Measurements from ENCODE around the gene RCCD1. TPM values are rescaled to one million over a fixed set of nuclear protein-coding genes. Genes with fewer than 3 reads are reported as not detected.

Gene RCCD1
- total RNA-seq, 2 experiments from 2014 or later = 28.9 to 37.4 TPM

DNA sequence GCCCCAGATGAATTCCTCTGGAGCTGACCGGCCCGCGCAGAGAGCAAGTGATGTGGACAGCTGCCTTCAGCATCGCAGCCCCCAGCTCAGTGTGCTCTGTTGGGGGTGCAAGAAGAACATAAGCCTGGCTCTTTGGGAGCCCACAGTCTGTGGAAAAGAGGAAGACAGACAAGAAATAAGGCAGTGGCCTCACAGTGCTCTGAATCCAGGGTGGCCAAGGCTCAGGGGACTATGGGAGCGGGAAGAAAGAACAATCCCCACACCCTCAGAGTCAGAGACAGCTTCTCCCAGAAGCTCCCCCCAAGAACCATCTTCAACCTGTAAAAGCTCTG is 22.1 kb upstream of the RCCD1 start:
- H3K9me3 Mint-ChIP-seq (ENCODE audit: low read depth) = no peaks in the 10 kb centered on the region
- H3K36me3 Mint-ChIP-seq (ENCODE audit: low read depth) = peaks cover 26% of the 10 kb centered on the region
- ATAC-seq = no peak
- H3K4me1 Mint-ChIP-seq = peaks cover 47% of the 10 kb centered on the region
- H3K27me3 Mint-ChIP-seq = no peaks in the 10 kb centered on the region
- ChIA-PET POLR2A (interaction anchor here (0.6 to 2.2 kb wide), 8 partner anchors 28 to 89 kb away, joined by 3 to 15 read pairs (median 4); partner anchors contain the start of genes MAN2A2 and PRC1), CTCF (interaction anchor here (0.5 to 11.3 kb wide), 43 partner anchors 8 to 613 kb away, joined by 3 to 164 read pairs (median 4); partner anchors contain the start of genes BLM, FES, MAN2A2 and RCCD1)
- H3K4me3 Mint-ChIP-seq = peak overlapping the region; percentile 99
- peak overlapping the region; percentile 99 for H3K27ac Mint-ChIP-seq
- intact Hi-C loops (cut with DNase I, micrococcal nuclease) = loop anchor here (1.0 to 10.0 kb wide), 10 partner anchors 29 to 1970 kb away; partner anchors contain the start of genes AP3S2 (in 1 of the 2), CHD2 (in 1 of the 2), IDH2 (in 1 of the 2) and MAN2A2 (in 1 of the 2)
- DNase-seq = no peak

DNA sequence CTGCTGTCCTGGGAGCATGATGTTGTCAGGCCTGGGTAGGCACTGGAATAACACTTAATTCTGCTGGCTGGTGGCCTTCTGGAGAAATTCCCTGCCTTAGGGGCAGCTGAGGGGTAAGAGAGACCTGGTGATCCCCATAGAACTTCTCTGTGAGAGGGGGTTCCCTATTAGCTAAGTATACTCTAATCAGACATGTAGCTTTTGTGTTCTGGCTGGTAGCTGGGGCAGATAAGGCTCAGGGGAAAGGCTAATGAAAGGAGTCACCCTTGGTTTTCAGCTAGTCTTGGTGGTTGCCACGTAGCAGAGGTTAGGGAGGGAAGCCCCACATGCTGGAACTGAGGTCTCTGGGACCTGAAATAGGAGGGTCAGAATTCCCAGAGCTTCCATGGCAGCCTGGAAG is 21.4 kb upstream of the RCCD1 start:
- POLR2A ChIA-PET = interaction anchor here (0.6 to 2.2 kb wide), 3 partner anchors 31 to 88 kb away, joined by 3 to 15 read pairs (median 3); partner anchors contain the start of gene MAN2A2
- no peak for ATAC-seq

DNA sequence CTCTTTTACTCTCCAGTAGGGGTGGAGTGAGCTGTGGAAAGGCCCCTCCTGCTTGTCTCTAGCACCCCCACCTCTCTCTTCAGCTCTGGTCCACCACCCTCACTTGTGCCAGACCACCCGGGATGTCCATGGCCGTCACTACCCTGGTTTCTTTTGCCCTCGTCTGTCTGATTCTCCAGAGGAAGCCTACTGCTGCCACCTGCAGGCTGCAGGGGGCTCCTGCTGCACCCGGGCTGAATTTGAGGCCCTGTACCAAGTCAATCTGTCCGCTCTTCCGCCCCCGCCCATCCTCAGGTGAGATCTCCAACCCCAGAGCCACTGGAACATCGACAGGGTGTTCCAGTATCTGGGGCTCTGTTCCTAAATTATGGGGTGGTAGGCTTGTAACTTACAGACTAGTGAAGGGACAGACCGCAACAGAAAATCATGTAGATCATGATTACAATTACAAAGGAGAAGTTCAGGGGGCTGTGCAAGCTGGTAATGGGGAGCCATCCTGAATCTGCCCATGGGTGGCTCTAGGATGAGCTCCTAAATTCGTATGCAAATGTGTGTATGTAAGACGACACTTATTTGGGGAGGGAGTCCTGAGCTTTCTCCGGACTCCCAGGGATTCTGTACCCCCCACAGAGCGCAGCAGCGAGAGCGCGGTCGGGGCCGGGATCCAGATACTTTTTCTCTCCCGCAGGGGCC is 20.3 kb upstream of the RCCD1 start:
- ATAC-seq = peak; percentile 37
- Mint-ChIP-seq H3K9me3 (ENCODE audit: low read depth) (no peaks in the 10 kb centered on the region), H3K36me3 (ENCODE audit: low read depth) (peaks cover 29% of the 10 kb centered on the region), H3K4me1 (peaks cover 41% of the 10 kb centered on the region), H3K27ac (peak overlapping the region; percentile 86), H3K4me3 (peak overlapping the region; percentile 63), H3K27me3 (no peaks in the 10 kb centered on the region)
- intact Hi-C loops (cut with DNase I, micrococcal nuclease) = loop anchor here (1.0 to 10.0 kb wide), 10 partner anchors 20 to 1968 kb away; partner anchors contain the start of genes AP3S2 (in 1 of the 2), BLM (in 1 of the 2), CHD2 (in 1 of the 2) and IDH2 (in 1 of the 2)
- ChIA-PET POLR2A (interaction anchor here (1.2 to 1.8 kb wide), 5 partner anchors 20 to 217 kb away, joined by 4 to 14 read pairs (median 7); partner anchors contain the start of genes BLM, MAN2A2 and RCCD1), CTCF (interaction anchor here (0.5 to 11.3 kb wide), 27 partner anchors 9 to 1191 kb away, joined by 3 to 164 read pairs (median 5); partner anchors contain the start of genes BLM, FES, MAN2A2 and RCCD1)
- peak; percentile 95 for DNase-seq

More for the DNA sequence above, 21.4 kb upstream of the RCCD1 start:
- no peaks in the 10 kb centered on the region for H3K27me3 Mint-ChIP-seq
- peaks cover 27% of the 10 kb centered on the region for H3K36me3 Mint-ChIP-seq (ENCODE audit: low read depth)
- H3K9me3 Mint-ChIP-seq (ENCODE audit: low read depth) = no peaks in the 10 kb centered on the region
- H3K4me1 Mint-ChIP-seq = peaks cover 47% of the 10 kb centered on the region
- peak overlapping the region; percentile 99 for H3K4me3 Mint-ChIP-seq
- DNase-seq = no peak
- intact Hi-C loops (cut with DNase I, micrococcal nuclease) = loop anchor here (5.0 to 10.0 kb wide), 6 partner anchors 96 to 1969 kb away; partner anchors contain the start of genes AP3S2 (in 1 of the 2), CHD2 (in 1 of the 2), IDH2 (in 1 of the 2) and NGRN (in 1 of the 2)
- CTCF ChIA-PET = interaction anchor here (0.6 to 11.3 kb wide), 28 partner anchors 8 to 733 kb away, joined by 3 to 164 read pairs (median 6); partner anchors contain the start of genes FES, MAN2A2 and RCCD1
- H3K27ac Mint-ChIP-seq = peak overlapping the region; percentile 49

DNA sequence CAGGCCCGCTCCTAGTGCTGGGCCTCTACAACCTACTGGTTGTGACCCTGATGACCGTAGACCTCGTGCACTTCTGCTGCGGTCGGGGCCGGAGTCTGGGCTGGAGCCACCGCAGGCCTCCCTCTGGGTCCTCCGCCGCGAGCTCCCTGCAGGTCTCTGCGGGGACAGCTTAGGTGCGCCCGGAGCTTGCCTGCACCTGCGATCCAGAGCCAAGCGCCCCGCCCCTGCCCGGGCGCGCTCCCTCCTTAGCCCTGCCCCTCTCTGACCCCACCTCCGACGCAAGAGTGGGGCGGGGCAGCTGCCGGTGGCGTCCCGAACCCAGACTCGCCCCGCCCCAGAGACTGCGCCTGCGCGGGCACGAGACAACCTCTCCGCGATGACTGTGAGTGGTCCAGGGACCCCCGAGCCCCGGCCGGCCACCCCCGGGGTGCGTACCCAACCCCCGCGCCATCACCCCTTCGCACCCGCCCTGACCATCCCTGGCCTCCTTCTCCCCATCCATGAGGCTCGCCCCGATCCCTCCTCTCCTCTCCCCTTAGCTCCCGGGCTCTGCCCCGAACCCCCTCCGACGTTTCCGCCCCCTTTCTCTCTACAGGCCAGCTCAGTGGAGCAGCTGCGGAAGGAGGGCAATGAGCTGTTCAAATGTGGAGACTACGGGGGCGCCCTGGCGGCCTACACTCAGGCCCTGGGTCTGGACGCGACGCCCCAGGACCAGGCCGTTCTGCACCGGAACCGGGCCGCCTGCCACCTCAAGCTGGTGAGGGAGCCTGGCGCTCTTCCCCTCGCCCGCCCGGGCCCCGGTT is 19.5 kb upstream of the RCCD1 start, which contains the start of gene UNC45A:
UNC45A (plus strand) TSS at position 337 of the 803 bp plus-strand sequence; CDS start at position 377, 40 bp downstream.
- ChIA-PET CTCF (interaction anchor here (0.5 to 11.3 kb wide), 24 partner anchors 9 to 1192 kb away, joined by 3 to 164 read pairs (median 4); partner anchors contain the start of genes BLM, FES, MAN2A2 and RCCD1), POLR2A (interaction anchor here (0.6 to 1.8 kb wide), 9 partner anchors 13 to 258 kb away, joined by 3 to 14 read pairs (median 6); partner anchors contain the start of genes BLM, MAN2A2 and RCCD1)
- peak; percentile 77 for ATAC-seq
- Mint-ChIP-seq H3K4me1 (peaks cover 36% of the 10 kb centered on the region), H3K36me3 (ENCODE audit: low read depth) (peaks cover 30% of the 10 kb centered on the region), H3K27me3 (no peaks in the 10 kb centered on the region), H3K27ac (peak within 1 kb of the TSS; percentile 86), H3K4me3 (peak within 1 kb of the TSS; percentile 63), H3K9me3 (ENCODE audit: low read depth) (no peaks in the 10 kb centered on the region)
- intact Hi-C loops (cut with DNase I, micrococcal nuclease) = loop anchor here (1.0 to 10.0 kb wide), 15 partner anchors 20 to 1967 kb away; partner anchors contain the start of genes BLM (in 2 of the 2), PRC1 (in 2 of the 2), AP3S2 (in 1 of the 2) and CHD2 (in 1 of the 2)
- DNase-seq = peak; percentile 98

DNA sequence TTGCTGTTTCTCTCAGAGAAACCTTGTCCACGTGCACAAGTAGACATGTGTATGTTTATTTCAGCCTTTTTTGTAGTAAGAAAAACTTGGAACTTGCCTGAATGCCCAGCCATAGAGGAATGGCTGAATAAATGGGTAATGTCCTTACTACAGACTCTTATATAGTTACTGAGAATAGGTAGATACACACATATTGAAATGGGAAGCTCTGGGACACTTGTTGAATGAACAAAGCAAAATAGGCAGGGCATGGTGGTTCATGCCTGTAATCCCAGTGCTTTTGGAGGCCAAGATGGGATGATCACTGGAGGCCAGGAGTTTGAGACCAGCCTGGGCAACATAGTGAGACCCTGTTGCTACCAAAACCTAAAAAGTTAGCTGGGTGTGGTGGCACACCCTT is 17.9 kb upstream of the RCCD1 start:
- Mint-ChIP-seq H3K9me3 (ENCODE audit: low read depth) (no peaks in the 10 kb centered on the region), H3K36me3 (ENCODE audit: low read depth) (peaks cover 26% of the 10 kb centered on the region), H3K4me1 (peaks cover 24% of the 10 kb centered on the region), H3K27ac (no peak overlapping the region), H3K4me3 (peak overlapping the region; percentile 63), H3K27me3 (no peaks in the 10 kb centered on the region)
- ATAC-seq (no peak), DNase-seq (no peak)
- ChIA-PET CTCF (interaction anchor here (0.7 to 11.3 kb wide), 5 partner anchors 11 to 77 kb away, joined by 3 to 164 read pairs (median 6); partner anchors contain the start of genes MAN2A2 and RCCD1), POLR2A (interaction anchor here (0.6 kb wide), 1 partner anchor 1754 kb away, joined by 3 read pairs; no protein-coding TSS in a partner anchor)
- intact Hi-C loops (cut with DNase I, micrococcal nuclease) = loop anchor here in 1 of 2 experiments (10.0 kb wide), 1 partner anchor 1362 kb away; the partner anchor contains the start of gene TICRR

DNA sequence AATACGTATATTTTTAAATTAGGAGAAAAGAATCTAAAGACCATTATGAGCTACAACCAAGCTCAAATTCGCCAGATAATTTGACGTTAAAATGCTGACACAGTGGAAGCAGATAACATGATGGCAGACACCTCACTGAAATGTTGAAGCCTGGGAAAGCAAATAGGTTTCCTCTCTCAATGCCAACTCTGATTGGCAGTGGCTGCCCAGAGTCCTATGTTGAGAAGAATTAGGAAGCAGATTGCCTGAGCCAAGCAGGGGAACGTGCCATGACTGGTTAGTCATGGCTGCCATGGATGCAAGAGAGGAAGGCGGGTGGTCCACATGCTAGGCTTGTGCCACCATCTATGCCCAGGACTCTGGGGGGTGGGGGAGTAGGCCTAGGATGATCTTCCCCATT is 16.4 kb upstream of the RCCD1 start:
- peaks cover 19% of the 10 kb centered on the region for H3K4me1 Mint-ChIP-seq
- CTCF ChIA-PET = interaction anchor here (0.8 to 11.3 kb wide), 2 partner anchors 20 to 233 kb away, joined by 3 to 139 read pairs; partner anchors contain the start of gene RCCD1
- intact Hi-C loops (cut with DNase I, micrococcal nuclease) = loop anchor here in 1 of 2 experiments (10.0 kb wide), 1 partner anchor 1363 kb away; the partner anchor contains the start of gene TICRR

DNA sequence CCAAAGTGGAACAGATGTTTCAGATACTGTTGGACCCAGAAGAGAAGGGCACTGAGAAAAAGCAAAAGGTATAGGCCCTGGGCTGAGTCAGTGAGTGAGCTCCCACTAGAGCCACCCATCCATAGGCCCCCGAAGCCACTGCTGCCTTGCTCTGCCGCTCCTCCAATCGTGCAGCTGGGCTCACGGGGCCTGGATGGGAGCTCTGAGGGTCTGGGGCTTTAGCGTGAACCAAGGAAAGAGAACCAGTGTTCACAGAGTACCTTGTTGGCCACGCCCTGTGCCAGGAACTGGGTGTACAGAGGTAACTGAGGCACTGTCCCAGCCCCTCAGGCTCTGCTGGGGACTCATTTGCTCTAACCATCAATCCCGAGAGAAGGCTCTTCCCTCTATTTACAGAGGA is 14.9 kb upstream of the RCCD1 start:
- POLR2A ChIA-PET = interaction anchor here (1.2 kb wide), 1 partner anchor 15 kb away, joined by 4 read pairs; the partner anchor contains the start of gene RCCD1
- Mint-ChIP-seq H3K4me1 (peaks cover 10% of the 10 kb centered on the region), H3K4me3 (no peak overlapping the region), H3K27ac (no peak overlapping the region), H3K27me3 (no peaks in the 10 kb centered on the region), H3K36me3 (ENCODE audit: low read depth) (peaks cover 37% of the 10 kb centered on the region), H3K9me3 (ENCODE audit: low read depth) (no peaks in the 10 kb centered on the region)
- no peak for DNase-seq
- intact Hi-C loops (cut with DNase I, micrococcal nuclease) = loop anchor here in 1 of 2 experiments (10.0 kb wide), 1 partner anchor 1365 kb away; the partner anchor contains the start of gene TICRR
- no peak for ATAC-seq
- CTCF ChIA-PET = interaction anchor here (0.5 to 11.3 kb wide), 4 partner anchors 19 to 235 kb away, joined by 3 to 139 read pairs (median 3); partner anchors contain the start of gene RCCD1

More for the DNA sequence above, 16.4 kb upstream of the RCCD1 start:
- DNase-seq (no peak), ATAC-seq (no peak)
- Mint-ChIP-seq H3K4me3 (no peak overlapping the region), H3K36me3 (ENCODE audit: low read depth) (peaks cover 33% of the 10 kb centered on the region), H3K27me3 (no peaks in the 10 kb centered on the region), H3K9me3 (ENCODE audit: low read depth) (no peaks in the 10 kb centered on the region), H3K27ac (no peak overlapping the region)
- POLR2A ChIA-PET = no interaction called here

DNA sequence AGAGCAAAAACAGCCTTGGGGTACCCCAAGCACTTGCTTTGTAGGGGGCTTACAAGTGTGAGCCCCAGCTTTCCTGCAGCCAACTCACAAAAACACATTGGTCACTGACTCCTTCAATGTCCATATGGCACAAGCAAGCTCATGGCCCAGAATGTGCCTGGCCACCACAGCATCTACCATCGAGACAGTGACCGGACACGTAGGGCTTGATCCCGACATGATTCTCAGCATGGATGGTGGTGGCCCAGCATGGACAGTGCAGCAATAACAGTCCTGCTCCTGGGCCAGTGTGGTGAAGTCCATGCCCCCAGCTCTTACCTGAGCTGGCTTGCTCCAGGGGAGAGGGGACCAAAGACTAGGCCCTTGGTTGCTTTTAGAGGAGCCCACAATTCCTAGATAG is 13.6 kb upstream of the RCCD1 start:
- no peaks in the 10 kb centered on the region for H3K9me3 Mint-ChIP-seq (ENCODE audit: low read depth)
- CTCF ChIA-PET = interaction anchor here (0.7 to 5.1 kb wide), 5 partner anchors 7 to 293 kb away, joined by 3 to 42 read pairs (median 4); partner anchors contain the start of genes HDDC3 and UNC45A
- H3K27me3 Mint-ChIP-seq = no peaks in the 10 kb centered on the region
- no peak overlapping the region for H3K4me3 Mint-ChIP-seq
- intact Hi-C loops (cut with DNase I, micrococcal nuclease) = no loop called here
- H3K27ac Mint-ChIP-seq = no peak overlapping the region
- peaks cover 42% of the 10 kb centered on the region for H3K36me3 Mint-ChIP-seq (ENCODE audit: low read depth)
- ATAC-seq = no peak
- DNase-seq = no peak
- POLR2A ChIA-PET = interaction anchor here (1.4 kb wide), 1 partner anchor 10 kb away, joined by 6 read pairs; no protein-coding TSS in a partner anchor
- peaks cover 8% of the 10 kb centered on the region for H3K4me1 Mint-ChIP-seq

DNA sequence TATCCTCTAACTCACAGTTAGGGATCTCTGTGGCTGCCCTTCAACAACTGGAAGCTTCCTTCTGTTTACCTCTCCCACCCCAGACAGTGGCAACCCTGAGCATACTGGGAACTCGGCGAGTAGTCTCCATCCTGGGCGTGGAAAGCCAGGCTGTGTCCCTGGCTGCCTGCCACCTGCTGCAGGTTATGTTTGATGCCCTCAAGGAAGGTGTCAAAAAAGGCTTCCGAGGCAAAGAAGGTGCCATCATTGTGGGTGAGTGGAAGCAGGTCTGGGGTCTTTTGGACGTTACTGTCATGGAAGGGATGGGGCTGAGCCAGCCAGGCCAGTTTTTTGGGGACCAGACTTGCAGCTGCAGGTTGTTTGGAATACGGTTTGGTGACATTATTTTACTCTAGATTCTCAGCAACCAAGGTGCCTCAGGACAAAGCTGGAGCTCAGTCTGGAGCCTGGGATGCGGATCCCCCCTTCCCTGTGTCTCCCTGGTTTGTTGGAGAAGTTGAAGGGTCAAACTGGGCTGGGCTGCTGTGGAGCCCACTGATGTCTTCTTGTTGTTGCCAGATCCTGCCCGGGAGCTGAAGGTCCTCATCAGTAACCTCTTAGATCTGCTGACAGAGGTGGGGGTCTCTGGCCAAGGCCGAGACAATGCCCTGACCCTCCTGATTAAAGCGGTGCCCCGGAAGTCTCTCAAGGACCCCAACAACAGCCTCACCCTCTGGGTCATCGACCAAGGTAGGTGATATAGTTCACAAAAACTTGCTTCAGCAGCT is 12.1 kb upstream of the RCCD1 start:
- intact Hi-C loops (cut with DNase I, micrococcal nuclease) = no loop called here
- ATAC-seq = no peak
- CTCF ChIA-PET = interaction anchor here (0.6 to 5.1 kb wide), 4 partner anchors 9 to 84 kb away, joined by 3 to 42 read pairs (median 5); partner anchors contain the start of genes HDDC3 and UNC45A
- Mint-ChIP-seq H3K4me3 (no peak overlapping the region), H3K36me3 (ENCODE audit: low read depth) (peaks cover 42% of the 10 kb centered on the region), H3K27ac (no peak overlapping the region), H3K9me3 (ENCODE audit: low read depth) (no peaks in the 10 kb centered on the region), H3K27me3 (no peaks in the 10 kb centered on the region), H3K4me1 (no peaks in the 10 kb centered on the region)
- DNase-seq = no peak
- POLR2A ChIA-PET = interaction anchor here (1.4 kb wide), 1 partner anchor 11 kb away, joined by 6 read pairs; no protein-coding TSS in a partner anchor
